ENCODE data around the gene TECTB.

- TF ChIP-seq EP300 (IDR thresholded peaks at IDR 0.05; ENCODE audit: low read depth): no peak
- TF ChIP-seq, protein P1, sequence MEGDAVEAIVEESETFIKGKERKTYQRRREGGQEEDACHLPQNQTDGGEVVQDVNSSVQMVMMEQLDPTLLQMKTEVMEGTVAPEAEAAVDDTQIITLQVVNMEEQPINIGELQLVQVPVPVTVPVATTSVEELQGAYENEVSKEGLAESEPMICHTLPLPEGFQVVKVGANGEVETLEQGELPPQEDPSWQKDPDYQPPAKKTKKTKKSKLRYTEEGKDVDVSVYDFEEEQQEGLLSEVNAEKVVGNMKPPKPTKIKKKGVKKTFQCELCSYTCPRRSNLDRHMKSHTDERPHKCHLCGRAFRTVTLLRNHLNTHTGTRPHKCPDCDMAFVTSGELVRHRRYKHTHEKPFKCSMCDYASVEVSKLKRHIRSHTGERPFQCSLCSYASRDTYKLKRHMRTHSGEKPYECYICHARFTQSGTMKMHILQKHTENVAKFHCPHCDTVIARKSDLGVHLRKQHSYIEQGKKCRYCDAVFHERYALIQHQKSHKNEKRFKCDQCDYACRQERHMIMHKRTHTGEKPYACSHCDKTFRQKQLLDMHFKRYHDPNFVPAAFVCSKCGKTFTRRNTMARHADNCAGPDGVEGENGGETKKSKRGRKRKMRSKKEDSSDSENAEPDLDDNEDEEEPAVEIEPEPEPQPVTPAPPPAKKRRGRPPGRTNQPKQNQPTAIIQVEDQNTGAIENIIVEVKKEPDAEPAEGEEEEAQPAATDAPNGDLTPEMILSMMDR (IDR thresholded peaks at IDR 0.05): no peak
- no peak for TF ChIP-seq POLR2AphosphoS5 (IDR thresholded peaks at IDR 0.05)
- TF ChIP-seq POLR2A (IDR thresholded peaks at IDR 0.05): no peak
Measured at GRCh38 chr10:112265745-112266144, 17.5 kb upstream of the TECTB start.
